ENCODE measurements around the gene CEL.
"Not testable (repeated sequence)": the region's sequence is repeated elsewhere in the genome, so short reads cannot be mapped to it uniquely, and the experiment has no call there.

The CEL gene

GRCh38 chr9:133046900-133047295 is 14.9 kb upstream of the CEL start:
- DNase-seq (ENCODE audit: low spot score) = no peak

- peak; percentile 20 for DNase-seq (ENCODE audit: low spot score)
Measured at GRCh38 chr9:133048595-133048994, 13.2 kb upstream of the CEL start.

GRCh38 chr9:133049043-133049442 is 12.7 kb upstream of the CEL start:
- no peak for DNase-seq (ENCODE audit: low spot score)

GRCh38 chr9:133050142-133050541 is 11.6 kb upstream of the CEL start:
- DNase-seq (ENCODE audit: low spot score) = no peak

GRCh38 chr9:133050781-133051180 is 11.0 kb upstream of the CEL start:
- no peak for DNase-seq (ENCODE audit: low spot score)

GRCh38 chr9:133051281-133051900 is 10.4 kb upstream of the CEL start:
- DNase-seq (ENCODE audit: low spot score) = no peak

- no peak for DNase-seq (ENCODE audit: low spot score)
Measured at GRCh38 chr9:133051966-133052539, 9.7 kb upstream of the CEL start.

GRCh38 chr9:133054194-133054890 is 7.4 kb upstream of the CEL start:
- no peak for DNase-seq (ENCODE audit: low spot score)

GRCh38 chr9:133054966-133055365 is 6.8 kb upstream of the CEL start:
- DNase-seq (ENCODE audit: low spot score) = no peak

GRCh38 chr9:133055788-133056420 is 5.9 kb upstream of the CEL start:
- no peak for DNase-seq (ENCODE audit: low spot score)

GRCh38 chr9:133056533-133056932 is 5.2 kb upstream of the CEL start:
- DNase-seq (ENCODE audit: low spot score) = no peak

GRCh38 chr9:133057006-133057405 is 4.8 kb upstream of the CEL start:
- DNase-seq (ENCODE audit: low spot score) = no peak

GRCh38 chr9:133057553-133057952 is 4.2 kb upstream of the CEL start:
- no peak for DNase-seq (ENCODE audit: low spot score)

- no peak for DNase-seq (ENCODE audit: low spot score)
Measured at GRCh38 chr9:133058071-133058470, 3.7 kb upstream of the CEL start.

- no peak for DNase-seq (ENCODE audit: low spot score)
Measured at GRCh38 chr9:133058550-133059320, 3.0 kb upstream of the CEL start.

- DNase-seq (ENCODE audit: low spot score) = no peak
Measured at GRCh38 chr9:133059623-133060022, 2.2 kb upstream of the CEL start.

- no peak for DNase-seq (ENCODE audit: low spot score)
Measured at GRCh38 chr9:133060417-133060841, 1.4 kb upstream of the CEL start.

- DNase-seq (ENCODE audit: low spot score) = not testable (repeated sequence)
Measured at GRCh38 chr9:133061019-133061763, 590 bp upstream of the CEL start.

- not testable (repeated sequence) for DNase-seq (ENCODE audit: low spot score)
Measured at GRCh38 chr9:133062569-133062968, 788 bp downstream of the CEL start.

GRCh38 chr9:133063159-133063499 is 1.3 kb downstream of the CEL start:
- DNase-seq (ENCODE audit: low spot score) = no peak

GRCh38 chr9:133063500-133064231 is 1.9 kb downstream of the CEL start:
- DNase-seq (ENCODE audit: low spot score) = no peak
